Fibroblast of lung (primary cell): ENCODE results near the gene FXYD4. TPM values are rescaled to one million over a fixed set of nuclear protein-coding genes. Genes with fewer than 3 reads are reported as not detected.

Source experiments
- DNase-seq, 2 donors: peaks; one replicate each; pipeline versions ENCODE4 v3.0.0 to v3.0.0-alpha.2; 2010; ENCODE audit warnings: low read depth in 2 of 2
- H2AFZ ChIP-seq: 2 replicates; pipeline ENCODE4 v1.5.1; 2012; ENCODE audit warnings: low read length, control low read depth, inconsistent platforms
- H3K27ac ChIP-seq: 2 replicates; pipeline ENCODE4 v1.5.1; 2011; ENCODE audit warnings: low read length, control low read depth; ENCODE audit not compliant: insufficient read depth
- H3K27me3 ChIP-seq: 2 replicates; pipeline ENCODE4 v1.5.1; 2011; ENCODE audit warnings: mild to moderate bottlenecking, low read length; ENCODE audit not compliant: control insufficient read depth, insufficient read depth
- H3K36me3 ChIP-seq: 2 replicates; pipeline ENCODE4 v1.5.1; 2011; ENCODE audit warnings: low read length; ENCODE audit not compliant: control insufficient read depth, insufficient read depth
- H3K4me1 ChIP-seq: 2 replicates; pipeline ENCODE4 v1.5.1; 2011; ENCODE audit warnings: low read length; ENCODE audit not compliant: control insufficient read depth, insufficient read depth; ENCODE audit errors: extremely low read depth
- H3K4me2 ChIP-seq: 2 replicates; pipeline ENCODE4 v1.5.1; 2011; ENCODE audit warnings: low read length, control low read depth; ENCODE audit not compliant: insufficient read depth; ENCODE audit errors: extremely low read depth
- H3K4me3 ChIP-seq, 4 experiments: fragments of 200-600 bp in 1 of 4; sonication (generic) in 1 of 4; replicated peaks in 1 of 4; 2 replicates each; pipeline ENCODE4 v1.5.1; 2011 to 2016; ENCODE audit warnings: low read length in 4 of 4, low read depth in 3 of 4, mild to moderate bottlenecking in 3 of 4, control low read depth in 2 of 4, inconsistent platforms in 1 of 4, mixed read lengths in 1 of 4; ENCODE audit not compliant: insufficient read depth in 1 of 4; ENCODE audit errors: control extremely low read depth in 1 of 4
- H3K79me2 ChIP-seq: 2 replicates; pipeline ENCODE4 v1.5.1; 2012; ENCODE audit warnings: mild to moderate bottlenecking, low read length, inconsistent platforms; ENCODE audit not compliant: control insufficient read depth, insufficient read depth
- H3K9ac ChIP-seq: 2 replicates; pipeline ENCODE4 v1.5.1; 2011; ENCODE audit warnings: mild to moderate bottlenecking, low read length, control low read depth; ENCODE audit not compliant: insufficient read depth
- H3K9me3 ChIP-seq: 2 replicates; pipeline ENCODE4 v1.5.1; 2012; ENCODE audit warnings: low read depth, low read length; ENCODE audit not compliant: control insufficient read depth, insufficient read depth
- H4K20me1 ChIP-seq: 2 replicates; pipeline ENCODE4 v1.5.1; 2011; ENCODE audit warnings: low read length; ENCODE audit not compliant: control insufficient read depth, insufficient read depth; ENCODE audit errors: extremely low read depth
- EZH2 ChIP-seq: IDR thresholded peaks from 2 replicates; pipeline ENCODE4 v1.5.1; 2012; ENCODE audit warnings: low read length, control low read depth, mild to moderate bottlenecking; ENCODE audit errors: missing control alignments
- polyA minus RNA-seq: library from RNA; depleted of rRNA, polyadenylated mRNA; stranded (reverse); fragments of >200 nt; gene quantifications from 2 replicates; pipeline ENCODE4 v1.2.3, GENCODE V29; 2011; ENCODE audit warnings: low replicate concordance
- polyA plus RNA-seq, 2 donors: library from polyadenylated mRNA; depleted of rRNA in 1 of 2; stranded (reverse) in 1 of 2; unstranded in 1 of 2; fragments of >200 nt; gene quantifications; 2 replicates each; pipeline ENCODE4 v1.2.1, GENCODE V29; 2011 to 2012; ENCODE audit warnings: missing spikeins in 1 of 2
- total RNA-seq: library from RNA; depleted of rRNA; stranded (reverse); fragments of >200 nt; gene quantifications from 2 replicates; pipeline ENCODE4 v1.2.1, GENCODE V29; 2014
- TF ChIP-seq, protein P1 (sequence below), 2 donors: IDR thresholded peaks in 1 of 2; conservative IDR thresholded peaks in 1 of 2; 1 replicate in 1 of 2; 2 replicates in 1 of 2; pipeline ENCODE4 v1.5.1; 2011 to 2012; ENCODE audit warnings: low read length in 2 of 2, control low read depth in 1 of 2, inconsistent platforms in 1 of 2, low read depth in 1 of 2, mild to moderate bottlenecking in 1 of 2

The FXYD4 gene, protein sequence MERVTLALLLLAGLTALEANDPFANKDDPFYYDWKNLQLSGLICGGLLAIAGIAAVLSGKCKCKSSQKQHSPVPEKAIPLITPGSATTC
- total RNA-seq, result not detected in 2 replicates
- polyA plus RNA-seq, result not detected in 2 replicates
- polyA plus RNA-seq (2012), result not detected in 2 replicates
- not detected in 2 replicates for polyA minus RNA-seq

DNA sequence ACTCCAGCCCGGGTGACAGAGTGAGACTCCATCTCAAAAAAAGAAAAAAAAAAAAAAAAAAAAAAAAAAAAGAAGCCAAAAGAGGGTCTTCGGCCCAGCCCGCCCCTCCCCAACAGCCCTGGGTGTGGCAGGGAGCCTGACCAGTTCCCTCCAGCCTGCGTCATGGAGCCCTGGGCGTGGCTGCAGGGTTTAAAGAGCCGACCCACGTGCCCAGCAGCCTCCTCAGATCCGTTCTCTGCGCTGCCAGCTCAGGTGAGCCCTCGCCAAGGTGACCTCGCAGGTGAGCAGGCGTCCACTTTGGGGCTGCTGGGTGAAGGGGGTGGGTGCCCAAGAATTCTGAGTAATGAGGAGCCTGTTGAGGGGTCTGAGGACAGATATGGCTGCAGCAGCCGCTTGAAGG is at the start of gene FXYD4:
TSS of gene FXYD4 (plus strand) at position 219 of the 400 bp plus-strand sequence. CDS start 2,111 bp downstream, outside the sequence.
- no peaks in the 10 kb centered on the region for H3K9me3 ChIP-seq
- H3K27ac ChIP-seq, result no peak within 1 kb of the TSS
- H3K4me1 ChIP-seq, result no peaks in the 10 kb centered on the region
- H3K79me2 ChIP-seq, result no peaks in the 10 kb centered on the region
- no peaks in the 10 kb centered on the region for H3K36me3 ChIP-seq
- DNase-seq, result no peak
- TF ChIP-seq, protein P1, sequence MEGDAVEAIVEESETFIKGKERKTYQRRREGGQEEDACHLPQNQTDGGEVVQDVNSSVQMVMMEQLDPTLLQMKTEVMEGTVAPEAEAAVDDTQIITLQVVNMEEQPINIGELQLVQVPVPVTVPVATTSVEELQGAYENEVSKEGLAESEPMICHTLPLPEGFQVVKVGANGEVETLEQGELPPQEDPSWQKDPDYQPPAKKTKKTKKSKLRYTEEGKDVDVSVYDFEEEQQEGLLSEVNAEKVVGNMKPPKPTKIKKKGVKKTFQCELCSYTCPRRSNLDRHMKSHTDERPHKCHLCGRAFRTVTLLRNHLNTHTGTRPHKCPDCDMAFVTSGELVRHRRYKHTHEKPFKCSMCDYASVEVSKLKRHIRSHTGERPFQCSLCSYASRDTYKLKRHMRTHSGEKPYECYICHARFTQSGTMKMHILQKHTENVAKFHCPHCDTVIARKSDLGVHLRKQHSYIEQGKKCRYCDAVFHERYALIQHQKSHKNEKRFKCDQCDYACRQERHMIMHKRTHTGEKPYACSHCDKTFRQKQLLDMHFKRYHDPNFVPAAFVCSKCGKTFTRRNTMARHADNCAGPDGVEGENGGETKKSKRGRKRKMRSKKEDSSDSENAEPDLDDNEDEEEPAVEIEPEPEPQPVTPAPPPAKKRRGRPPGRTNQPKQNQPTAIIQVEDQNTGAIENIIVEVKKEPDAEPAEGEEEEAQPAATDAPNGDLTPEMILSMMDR (conservative IDR thresholded peaks at IDR 0.05 in 1 of 2, IDR thresholded peaks at IDR 0.05 in 1 of 2; ENCODE audit: low read depth in 1 of 2, low read length in 2 of 2), result no peak
- TF ChIP-seq EZH2, result no peak
- no peak within 1 kb of the TSS for H3K9ac ChIP-seq
- no peaks in the 10 kb centered on the region for H3K27me3 ChIP-seq
- H3K4me3 ChIP-seq, result no peak within 1 kb of the TSS
- H2AFZ ChIP-seq, result no peak within 1 kb of the TSS
- no peaks in the 10 kb centered on the region for H4K20me1 ChIP-seq
- H3K4me2 ChIP-seq, result no peak within 1 kb of the TSS

DNA sequence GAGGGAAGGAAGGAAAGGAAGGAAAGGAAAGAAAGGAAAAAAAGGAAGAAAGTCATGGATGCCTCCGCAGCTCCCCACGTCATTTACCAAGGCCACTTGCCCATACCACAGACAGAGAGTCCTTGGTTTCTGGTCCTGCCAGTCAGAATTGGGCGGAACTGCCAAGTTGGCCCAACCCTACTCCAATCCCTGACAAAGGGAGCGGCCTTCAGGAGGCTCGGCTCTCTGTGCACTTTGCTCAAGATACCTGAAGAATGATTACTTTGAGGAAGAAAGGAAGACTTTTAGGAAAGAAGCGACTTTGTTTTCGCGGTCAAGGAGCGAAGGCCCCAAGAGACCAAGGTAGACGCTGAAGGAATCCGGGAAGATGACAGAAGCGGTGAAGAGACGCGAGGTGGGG is 49.1 kb upstream of the FXYD4 start:
- H3K4me3 ChIP-seq, result no peak overlapping the region
- H3K27ac ChIP-seq, result no peak overlapping the region
- no peak for DNase-seq
- H3K4me2 ChIP-seq, result no peak overlapping the region
- H3K36me3 ChIP-seq, result no peaks in the 10 kb centered on the region
- TF ChIP-seq, protein P1 (conservative IDR thresholded peaks at IDR 0.05 in 1 of 2, IDR thresholded peaks at IDR 0.05 in 1 of 2; ENCODE audit: low read depth in 1 of 2, low read length in 2 of 2), result no peak
- no peaks in the 10 kb centered on the region for H3K4me1 ChIP-seq
- H3K9me3 ChIP-seq, result no peaks in the 10 kb centered on the region
- H4K20me1 ChIP-seq, result no peaks in the 10 kb centered on the region
- H2AFZ ChIP-seq, result no peak overlapping the region
- no peak overlapping the region for H3K9ac ChIP-seq
- H3K79me2 ChIP-seq, result no peaks in the 10 kb centered on the region
- no peaks in the 10 kb centered on the region for H3K27me3 ChIP-seq

DNA sequence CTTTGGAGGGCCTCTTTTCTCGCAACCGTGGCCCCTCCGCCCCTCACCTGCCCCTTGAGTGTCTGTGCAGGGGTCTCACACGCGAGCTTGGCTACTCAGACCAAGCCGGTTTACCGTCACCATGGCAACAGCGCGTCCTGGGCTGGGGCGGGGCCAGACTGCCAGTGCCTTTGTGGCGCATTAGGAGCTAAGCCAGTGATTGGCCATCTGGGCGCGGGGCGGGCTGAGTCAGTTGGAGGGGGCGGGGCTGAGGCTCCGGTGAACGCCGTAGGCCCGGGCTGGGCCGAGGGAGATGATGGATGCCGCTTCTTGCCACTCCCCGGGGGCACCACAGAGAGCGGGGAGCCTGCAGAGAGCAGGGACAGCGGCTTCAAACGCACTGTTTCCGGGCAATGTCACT is 48.7 kb upstream of the FXYD4 start:
- no peaks in the 10 kb centered on the region for H3K79me2 ChIP-seq
- H3K9me3 ChIP-seq, result no peaks in the 10 kb centered on the region
- peak overlapping the region; percentile 41 for H2AFZ ChIP-seq
- no peaks in the 10 kb centered on the region for H3K36me3 ChIP-seq
- no peaks in the 10 kb centered on the region for H3K4me1 ChIP-seq
- H3K4me3 ChIP-seq, result peak overlapping the region in 2 of 4 experiments; percentile 14 to 26
- H4K20me1 ChIP-seq, result no peaks in the 10 kb centered on the region
- H3K27ac ChIP-seq, result no peak overlapping the region
- H3K4me2 ChIP-seq, result no peak overlapping the region
- no peaks in the 10 kb centered on the region for H3K27me3 ChIP-seq
- DNase-seq, result peak; percentile 60 to 73
- no peak overlapping the region for H3K9ac ChIP-seq
- no peak for TF ChIP-seq EZH2
- TF ChIP-seq, protein P1 (conservative IDR thresholded peaks at IDR 0.05 in 1 of 2, IDR thresholded peaks at IDR 0.05 in 1 of 2; ENCODE audit: low read depth in 1 of 2, low read length in 2 of 2), result no peak
